ENCODE measurements around the gene SUSD6. TPM values are rescaled to one million over a fixed set of nuclear protein-coding genes. Genes with fewer than 3 reads are reported as not detected.

Gene SUSD6
- total and polyA plus RNA-seq, 4 donors, result 16.0 to 75.1 (median 61.0) TPM

GRCh38 chr14:69666112-69666511 is 54.7 kb downstream of the SUSD6 start:
- no peak for ATAC-seq (ENCODE audit: insufficient read depth, low FRiP score)
- Histone ChIP-seq H3K27me3 (ENCODE audit: control insufficient read depth in 3 of 3, insufficient read depth in 3 of 3, low read length in 2 of 3) (no peaks in the 10 kb centered on the region), H3K36me3 (ENCODE audit: control insufficient read depth in 4 of 4, insufficient read depth in 4 of 4, low read length in 4 of 4) (no peaks in the 10 kb centered on the region), H3K9ac (ENCODE audit: insufficient read depth in 1 of 2, low read length in 2 of 2) (no peak overlapping the region), H3K4me3 (no peak overlapping the region), H3K4me1 (ENCODE audit: control insufficient read depth in 5 of 5, insufficient read depth in 5 of 5, low read length in 5 of 5) (peaks cover 18 to 68% (median 27%) of the 10 kb centered on the region in 5 donors), H3K9me3 (ENCODE audit: control insufficient read depth in 4 of 4, insufficient read depth in 3 of 4, low read length in 3 of 4) (no peaks in the 10 kb centered on the region), H3K27ac (ENCODE audit: low read depth in 1 of 2, low read length in 1 of 2) (peak overlapping the region; percentile 37 to 56)
- no peak for DNase-seq
- TF ChIP-seq CTCF (IDR thresholded peaks at IDR 0.05; ENCODE audit: control extremely low read depth, extremely low read depth), result no peak
- WGBS, 2 donors, result 60 to 77% methylated on average over 3 of the region's 3 CpGs

- no peak for TF ChIP-seq CTCF (IDR thresholded peaks at IDR 0.05; ENCODE audit: control extremely low read depth, extremely low read depth)
- Histone ChIP-seq H3K27ac (ENCODE audit: low read depth in 1 of 2, low read length in 1 of 2) (peak overlapping the region in 1 of 2 donors; percentile 80), H3K4me1 (ENCODE audit: control insufficient read depth in 5 of 5, insufficient read depth in 5 of 5, low read length in 5 of 5) (peaks cover 16 to 70% (median 27%) of the 10 kb centered on the region in 5 donors), H3K4me3 (no peak overlapping the region), H3K9ac (ENCODE audit: insufficient read depth in 1 of 2, low read length in 2 of 2) (no peak overlapping the region), H3K9me3 (ENCODE audit: control insufficient read depth in 4 of 4, insufficient read depth in 3 of 4, low read length in 3 of 4) (no peaks in the 10 kb centered on the region), H3K36me3 (ENCODE audit: control insufficient read depth in 4 of 4, insufficient read depth in 4 of 4, low read length in 4 of 4) (no peaks in the 10 kb centered on the region), H3K27me3 (ENCODE audit: control insufficient read depth in 3 of 3, insufficient read depth in 3 of 3, low read length in 2 of 3) (no peaks in the 10 kb centered on the region)
- ATAC-seq (ENCODE audit: insufficient read depth, low FRiP score) (no peak), DNase-seq (no peak)
- WGBS, 2 donors, result 65 to 80% methylated on average over 2 of the region's 2 CpGs
Measured at GRCh38 chr14:69666690-69667211, 55.4 kb downstream of the SUSD6 start.

- H3K9ac ChIP-seq (ENCODE audit: insufficient read depth in 1 of 2, low read length in 2 of 2), result no peak overlapping the region
- H3K27me3 ChIP-seq (ENCODE audit: control insufficient read depth in 3 of 3, insufficient read depth in 3 of 3, low read length in 2 of 3), result no peaks in the 10 kb centered on the region
- no peak for TF ChIP-seq CTCF (IDR thresholded peaks at IDR 0.05; ENCODE audit: control extremely low read depth, extremely low read depth)
- WGBS, 2 donors, result 57 to 62% methylated on average over 4 of the region's 4 CpGs
- peaks cover 8 to 73% (median 22%) of the 10 kb centered on the region in 5 donors for H3K4me1 ChIP-seq (ENCODE audit: control insufficient read depth in 5 of 5, insufficient read depth in 5 of 5, low read length in 5 of 5)
- H3K27ac ChIP-seq (ENCODE audit: low read depth in 1 of 2, low read length in 1 of 2), result peak overlapping the region in 1 of 2 donors; percentile 9
- ATAC-seq (ENCODE audit: insufficient read depth, low FRiP score), result no peak
- H3K4me3 ChIP-seq, result no peak overlapping the region
- no peak for DNase-seq
- H3K9me3 ChIP-seq (ENCODE audit: control insufficient read depth in 4 of 4, insufficient read depth in 3 of 4, low read length in 3 of 4), result no peaks in the 10 kb centered on the region
- H3K36me3 ChIP-seq (ENCODE audit: control insufficient read depth in 4 of 4, insufficient read depth in 4 of 4, low read length in 4 of 4), result no peaks in the 10 kb centered on the region
Measured at GRCh38 chr14:69667938-69668335, 56.5 kb downstream of the SUSD6 start.

- Histone ChIP-seq H3K9ac (ENCODE audit: insufficient read depth in 1 of 2, low read length in 2 of 2) (no peak overlapping the region), H3K4me1 (ENCODE audit: control insufficient read depth in 5 of 5, insufficient read depth in 5 of 5, low read length in 5 of 5) (peaks cover 0 to 75% (median 21%) of the 10 kb centered on the region in 5 donors), H3K27ac (ENCODE audit: low read depth in 1 of 2, low read length in 1 of 2) (no peak overlapping the region), H3K27me3 (ENCODE audit: control insufficient read depth in 3 of 3, insufficient read depth in 3 of 3, low read length in 2 of 3) (no peaks in the 10 kb centered on the region), H3K36me3 (ENCODE audit: control insufficient read depth in 4 of 4, insufficient read depth in 4 of 4, low read length in 4 of 4) (no peaks in the 10 kb centered on the region), H3K4me3 (no peak overlapping the region), H3K9me3 (ENCODE audit: control insufficient read depth in 4 of 4, insufficient read depth in 3 of 4, low read length in 3 of 4) (no peaks in the 10 kb centered on the region)
- 75 to 76% methylated on average over 2 of the region's 2 CpGs for WGBS, 2 donors
- ATAC-seq (ENCODE audit: insufficient read depth, low FRiP score) (no peak), DNase-seq (no peak)
- no peak for TF ChIP-seq CTCF (IDR thresholded peaks at IDR 0.05; ENCODE audit: control extremely low read depth, extremely low read depth)
Measured at GRCh38 chr14:69669375-69669774, 58.0 kb downstream of the SUSD6 start.
